ENCODE data around the gene STXBP1.
"Not testable (repeated sequence)": the region's sequence is repeated elsewhere in the genome, so short reads cannot be mapped to it uniquely, and the experiment has no call there.

STXBP1 gene

GRCh38 chr9:127569886-127570401 is 42.1 kb upstream of the STXBP1 start:
- no peak for FAIRE-seq
- TF ChIP-seq POLR2A (IDR thresholded peaks at IDR 0.05; ENCODE audit: low read depth, low read length): no peak
- TF ChIP-seq POLR2AphosphoS5 (IDR thresholded peaks at IDR 0.05; ENCODE audit: low read depth, low read length): no peak
- TF ChIP-seq TAF1 (IDR thresholded peaks at IDR 0.05; ENCODE audit: borderline replicate concordance, low read depth, low read length): no peak
- DNase-seq (ENCODE audit: insufficient read length): no peak

- TF ChIP-seq POLR2AphosphoS5 (IDR thresholded peaks at IDR 0.05; ENCODE audit: low read depth, low read length): no peak
- no peak for TF ChIP-seq TAF1 (IDR thresholded peaks at IDR 0.05; ENCODE audit: borderline replicate concordance, low read depth, low read length)
- TF ChIP-seq POLR2A (IDR thresholded peaks at IDR 0.05; ENCODE audit: low read depth, low read length): no peak
- no peak for DNase-seq (ENCODE audit: insufficient read length)
- no peak for FAIRE-seq
Observed at GRCh38 chr9:127570533-127571111, 41.5 kb upstream of the STXBP1 start.

- no peak for TF ChIP-seq POLR2A (IDR thresholded peaks at IDR 0.05; ENCODE audit: low read depth, low read length)
- TF ChIP-seq POLR2AphosphoS5 (IDR thresholded peaks at IDR 0.05; ENCODE audit: low read depth, low read length): no peak
- TF ChIP-seq TAF1 (IDR thresholded peaks at IDR 0.05; ENCODE audit: borderline replicate concordance, low read depth, low read length): no peak
- DNase-seq (ENCODE audit: insufficient read length) (no peak), FAIRE-seq (no peak)
Observed at GRCh38 chr9:127571971-127572370, 40.1 kb upstream of the STXBP1 start.

- TF ChIP-seq POLR2AphosphoS5 (IDR thresholded peaks at IDR 0.05; ENCODE audit: low read depth, low read length) (no peak), POLR2A (IDR thresholded peaks at IDR 0.05; ENCODE audit: low read depth, low read length) (no peak), TAF1 (IDR thresholded peaks at IDR 0.05; ENCODE audit: borderline replicate concordance, low read depth, low read length) (no peak)
- FAIRE-seq (no peak), DNase-seq (ENCODE audit: insufficient read length) (no peak)
Observed at GRCh38 chr9:127572961-127573721, 38.9 kb upstream of the STXBP1 start.

- no peak for FAIRE-seq
- no peak for DNase-seq (ENCODE audit: insufficient read length)
- TF ChIP-seq POLR2A (IDR thresholded peaks at IDR 0.05; ENCODE audit: low read depth, low read length) (no peak), TAF1 (IDR thresholded peaks at IDR 0.05; ENCODE audit: borderline replicate concordance, low read depth, low read length) (no peak), POLR2AphosphoS5 (IDR thresholded peaks at IDR 0.05; ENCODE audit: low read depth, low read length) (no peak)
Observed at GRCh38 chr9:127574072-127574993, 37.7 kb upstream of the STXBP1 start.

GRCh38 chr9:127575875-127576778 is 36.0 kb upstream of the STXBP1 start:
- no peak for FAIRE-seq

GRCh38 chr9:127577194-127577593 is 34.9 kb upstream of the STXBP1 start:
- FAIRE-seq: not testable (repeated sequence)

More at GRCh38 chr9:127575875-127576778, 36.0 kb upstream of the STXBP1 start:
- no peak for TF ChIP-seq POLR2AphosphoS5 (IDR thresholded peaks at IDR 0.05; ENCODE audit: low read depth, low read length)
- no peak for TF ChIP-seq POLR2A (IDR thresholded peaks at IDR 0.05; ENCODE audit: low read depth, low read length)
- TF ChIP-seq TAF1 (IDR thresholded peaks at IDR 0.05; ENCODE audit: borderline replicate concordance, low read depth, low read length): no peak
- DNase-seq (ENCODE audit: insufficient read length): no peak

GRCh38 chr9:127578627-127578951 is 33.5 kb upstream of the STXBP1 start:
- no peak for TF ChIP-seq TAF1 (IDR thresholded peaks at IDR 0.05; ENCODE audit: borderline replicate concordance, low read depth, low read length)
- TF ChIP-seq POLR2A (IDR thresholded peaks at IDR 0.05; ENCODE audit: low read depth, low read length): no peak
- no peak for TF ChIP-seq POLR2AphosphoS5 (IDR thresholded peaks at IDR 0.05; ENCODE audit: low read depth, low read length)
- DNase-seq (ENCODE audit: insufficient read length) (no peak), FAIRE-seq (no peak)

More at GRCh38 chr9:127577194-127577593, 34.9 kb upstream of the STXBP1 start:
- not testable (repeated sequence) for DNase-seq (ENCODE audit: insufficient read length)

GRCh38 chr9:127578952-127579853 is 32.9 kb upstream of the STXBP1 start:
- FAIRE-seq: no peak
- no peak for DNase-seq (ENCODE audit: insufficient read length)
- no peak for TF ChIP-seq TAF1 (IDR thresholded peaks at IDR 0.05; ENCODE audit: borderline replicate concordance, low read depth, low read length)
- no peak for TF ChIP-seq POLR2AphosphoS5 (IDR thresholded peaks at IDR 0.05; ENCODE audit: low read depth, low read length)
- TF ChIP-seq POLR2A (IDR thresholded peaks at IDR 0.05; ENCODE audit: low read depth, low read length): no peak

GRCh38 chr9:127580366-127580765 is 31.7 kb upstream of the STXBP1 start:
- TF ChIP-seq POLR2A (IDR thresholded peaks at IDR 0.05; ENCODE audit: low read depth, low read length) (no peak), TAF1 (IDR thresholded peaks at IDR 0.05; ENCODE audit: borderline replicate concordance, low read depth, low read length) (no peak), POLR2AphosphoS5 (IDR thresholded peaks at IDR 0.05; ENCODE audit: low read depth, low read length) (no peak)
- no peak for FAIRE-seq
- DNase-seq (ENCODE audit: insufficient read length): no peak
